Neural cell (in vitro differentiated cells): Measurements from ENCODE around the gene RAB27B. TPM values are rescaled to one million over a fixed set of nuclear protein-coding genes. Genes with fewer than 3 reads are reported as not detected.

Experiments
- H2AFZ ChIP-seq: fragments of 200-600, 300-800 bp; sonication (generic), shearing (Covaris generic); 2 replicates; pipeline ENCODE4 v1.6.0; 2014; ENCODE audit warnings: low read depth, mild to moderate bottlenecking, antibody characterized with exemption, low read length, moderate library complexity
- H3F3A ChIP-seq: fragments of 200-600 bp; shearing (Covaris generic); 2 replicates; pipeline ENCODE4 v1.6.1; 2016; ENCODE audit warnings: mild to moderate bottlenecking, moderate library complexity, mixed read lengths, antibody characterized with exemption, low read length; ENCODE audit not compliant: insufficient read depth, poor library complexity, severe bottlenecking
- H3K27ac ChIP-seq: fragments of 200-600, 300-800 bp; sonication (generic), shearing (Covaris generic); 2 replicates; pipeline ENCODE4 v1.5.1; 2014; ENCODE audit warnings: mild to moderate bottlenecking, low read length, moderate library complexity
- H3K27me3 ChIP-seq: fragments of 300-800, 200-600 bp; sonication (generic), shearing (Covaris generic); 2 replicates; pipeline ENCODE4 v1.6.0; 2014; ENCODE audit warnings: mild to moderate bottlenecking, low read depth, low read length, moderate library complexity; ENCODE audit not compliant: insufficient read depth
- H3K36me3 ChIP-seq: fragments of 300-800, 200-600 bp; sonication (generic), shearing (Covaris generic); 2 replicates; pipeline ENCODE4 v1.5.1; 2014; ENCODE audit warnings: mild to moderate bottlenecking, antibody characterized with exemption, low read length, moderate library complexity; ENCODE audit not compliant: insufficient read depth
- H3K4me2 ChIP-seq: fragments of 300-800, 200-600 bp; sonication (generic), shearing (Covaris generic); 2 replicates; pipeline ENCODE4 v1.6.0; 2014; ENCODE audit warnings: mild to moderate bottlenecking, low read length
- H3K4me3 ChIP-seq: fragments of 300-800, 200-600 bp; sonication (generic), shearing (Covaris generic); 2 replicates; pipeline ENCODE4 v1.5.1; 2014; ENCODE audit warnings: mild to moderate bottlenecking, low read length, moderate library complexity
- H3K79me2 ChIP-seq: fragments of 200-600 bp; shearing (Covaris generic); replicated peaks from 2 replicates; pipeline ENCODE4 v1.6.0; 2014; ENCODE audit warnings: mild to moderate bottlenecking, low read length, moderate library complexity; ENCODE audit not compliant: insufficient read depth
- H3K9ac ChIP-seq: fragments of 300-800, 200-600 bp; sonication (generic), shearing (Covaris generic); 2 replicates; pipeline ENCODE4 v1.6.1; 2016; ENCODE audit warnings: mild to moderate bottlenecking, low read length, mixed read lengths
- H3K9me2 ChIP-seq: fragments of 200-600 bp; shearing (Covaris generic); 2 replicates; pipeline ENCODE4 v1.6.1; 2016; ENCODE audit warnings: mild to moderate bottlenecking, low read length, mixed read lengths; ENCODE audit not compliant: insufficient read depth
- H3K9me3 ChIP-seq: fragments of 200-600, 300-800 bp; sonication (generic), shearing (Covaris generic); 2 replicates; pipeline ENCODE4 v1.6.1; 2016; ENCODE audit warnings: mild to moderate bottlenecking, mixed run types, low read length, moderate library complexity, mixed read lengths
- H4K20me1 ChIP-seq: fragments of 200-600 bp; shearing (Covaris generic); 2 replicates; pipeline ENCODE4 v1.6.1; 2016; ENCODE audit warnings: mild to moderate bottlenecking, mixed run types; ENCODE audit not compliant: insufficient read depth
- EP300 ChIP-seq: fragments of 450-650 bp; conservative IDR thresholded peaks from 2 replicates; pipeline ENCODE4 v1.6.1; 2014; ENCODE audit warnings: antibody characterized with exemption, mild to moderate bottlenecking, moderate library complexity; ENCODE audit not compliant: poor library complexity, severe bottlenecking
- EZH2 ChIP-seq: fragments of 200-600, 300-800 bp; shearing (Covaris generic), sonication (generic); IDR thresholded peaks from 2 replicates; pipeline ENCODE4 v1.6.1; 2014; ENCODE audit warnings: antibody characterized with exemption, low read length, borderline replicate concordance, mild to moderate bottlenecking; ENCODE audit not compliant: insufficient read depth, poor library complexity, severe bottlenecking
- MXI1 ChIP-seq: fragments of 450-650 bp; conservative IDR thresholded peaks from 2 replicates; pipeline ENCODE4 v1.6.1; 2014; ENCODE audit warnings: antibody characterized with exemption, mild to moderate bottlenecking; ENCODE audit not compliant: poor library complexity, severe bottlenecking
- POLR2AphosphoS5 ChIP-seq: IDR thresholded peaks from 2 replicates; pipeline ENCODE4 v1.6.1; 2012
- RAD21 ChIP-seq: fragments of 450-650 bp; conservative IDR thresholded peaks from 2 replicates; pipeline ENCODE4 v1.6.1; 2014; ENCODE audit warnings: antibody characterized with exemption, mild to moderate bottlenecking, moderate library complexity
- SMC3 ChIP-seq: fragments of 450-650 bp; conservative IDR thresholded peaks from 2 replicates; pipeline ENCODE4 v1.6.1; 2014; ENCODE audit warnings: antibody characterized with exemption, mild to moderate bottlenecking, moderate library complexity; ENCODE audit not compliant: poor library complexity
- TAF1 ChIP-seq: IDR thresholded peaks from 2 replicates; pipeline ENCODE4 v1.6.1; 2012; ENCODE audit warnings: low read depth
- polyA plus RNA-seq: library from polyadenylated mRNA; depleted of rRNA; stranded (reverse); fragments of >200 nt; gene quantifications from 2 replicates; pipeline ENCODE4 v1.2.3, GENCODE V29; 2014
- TF ChIP-seq, protein P1 (sequence below): fragments of 450-650 bp; IDR thresholded peaks from 2 replicates; pipeline ENCODE4 v1.5.1; 2014; ENCODE audit warnings: antibody characterized with exemption, mild to moderate bottlenecking, moderate library complexity; ENCODE audit not compliant: poor library complexity, severe bottlenecking
- TF ChIP-seq, protein P2 (sequence below): IDR thresholded peaks from 2 replicates; pipeline ENCODE4 v1.6.1; 2012; ENCODE audit warnings: borderline replicate concordance

Gene RAB27B
- polyA plus RNA-seq, 1 donor from 2014 or later, result 37.3 TPM

DNA sequence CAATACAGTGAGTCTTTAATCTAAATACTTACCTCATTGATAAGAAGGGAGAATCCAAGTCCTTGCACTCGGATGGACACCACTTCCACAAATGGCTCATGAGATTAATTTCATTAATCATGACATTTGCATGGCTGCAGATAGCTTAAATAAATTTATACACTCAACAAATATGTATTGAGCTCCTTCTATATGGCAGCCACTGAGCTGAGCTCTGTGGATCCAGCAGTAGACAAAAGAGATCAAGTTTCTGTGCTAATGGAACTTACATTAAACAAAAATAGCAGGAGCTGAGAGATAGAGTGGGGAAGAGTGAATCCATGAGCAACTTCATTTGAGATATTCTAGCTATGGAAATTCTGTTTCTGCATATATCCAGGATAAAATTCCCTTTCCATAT, 44.4 kb downstream of the RAB27B start:
- TF ChIP-seq EP300 (no peak), TAF1 (no peak), EZH2 (no peak), RAD21 (no peak), POLR2AphosphoS5 (no peak), SMC3 (no peak)
- TF ChIP-seq, protein P1, sequence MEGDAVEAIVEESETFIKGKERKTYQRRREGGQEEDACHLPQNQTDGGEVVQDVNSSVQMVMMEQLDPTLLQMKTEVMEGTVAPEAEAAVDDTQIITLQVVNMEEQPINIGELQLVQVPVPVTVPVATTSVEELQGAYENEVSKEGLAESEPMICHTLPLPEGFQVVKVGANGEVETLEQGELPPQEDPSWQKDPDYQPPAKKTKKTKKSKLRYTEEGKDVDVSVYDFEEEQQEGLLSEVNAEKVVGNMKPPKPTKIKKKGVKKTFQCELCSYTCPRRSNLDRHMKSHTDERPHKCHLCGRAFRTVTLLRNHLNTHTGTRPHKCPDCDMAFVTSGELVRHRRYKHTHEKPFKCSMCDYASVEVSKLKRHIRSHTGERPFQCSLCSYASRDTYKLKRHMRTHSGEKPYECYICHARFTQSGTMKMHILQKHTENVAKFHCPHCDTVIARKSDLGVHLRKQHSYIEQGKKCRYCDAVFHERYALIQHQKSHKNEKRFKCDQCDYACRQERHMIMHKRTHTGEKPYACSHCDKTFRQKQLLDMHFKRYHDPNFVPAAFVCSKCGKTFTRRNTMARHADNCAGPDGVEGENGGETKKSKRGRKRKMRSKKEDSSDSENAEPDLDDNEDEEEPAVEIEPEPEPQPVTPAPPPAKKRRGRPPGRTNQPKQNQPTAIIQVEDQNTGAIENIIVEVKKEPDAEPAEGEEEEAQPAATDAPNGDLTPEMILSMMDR, result no peak
- TF ChIP-seq, protein P2, sequence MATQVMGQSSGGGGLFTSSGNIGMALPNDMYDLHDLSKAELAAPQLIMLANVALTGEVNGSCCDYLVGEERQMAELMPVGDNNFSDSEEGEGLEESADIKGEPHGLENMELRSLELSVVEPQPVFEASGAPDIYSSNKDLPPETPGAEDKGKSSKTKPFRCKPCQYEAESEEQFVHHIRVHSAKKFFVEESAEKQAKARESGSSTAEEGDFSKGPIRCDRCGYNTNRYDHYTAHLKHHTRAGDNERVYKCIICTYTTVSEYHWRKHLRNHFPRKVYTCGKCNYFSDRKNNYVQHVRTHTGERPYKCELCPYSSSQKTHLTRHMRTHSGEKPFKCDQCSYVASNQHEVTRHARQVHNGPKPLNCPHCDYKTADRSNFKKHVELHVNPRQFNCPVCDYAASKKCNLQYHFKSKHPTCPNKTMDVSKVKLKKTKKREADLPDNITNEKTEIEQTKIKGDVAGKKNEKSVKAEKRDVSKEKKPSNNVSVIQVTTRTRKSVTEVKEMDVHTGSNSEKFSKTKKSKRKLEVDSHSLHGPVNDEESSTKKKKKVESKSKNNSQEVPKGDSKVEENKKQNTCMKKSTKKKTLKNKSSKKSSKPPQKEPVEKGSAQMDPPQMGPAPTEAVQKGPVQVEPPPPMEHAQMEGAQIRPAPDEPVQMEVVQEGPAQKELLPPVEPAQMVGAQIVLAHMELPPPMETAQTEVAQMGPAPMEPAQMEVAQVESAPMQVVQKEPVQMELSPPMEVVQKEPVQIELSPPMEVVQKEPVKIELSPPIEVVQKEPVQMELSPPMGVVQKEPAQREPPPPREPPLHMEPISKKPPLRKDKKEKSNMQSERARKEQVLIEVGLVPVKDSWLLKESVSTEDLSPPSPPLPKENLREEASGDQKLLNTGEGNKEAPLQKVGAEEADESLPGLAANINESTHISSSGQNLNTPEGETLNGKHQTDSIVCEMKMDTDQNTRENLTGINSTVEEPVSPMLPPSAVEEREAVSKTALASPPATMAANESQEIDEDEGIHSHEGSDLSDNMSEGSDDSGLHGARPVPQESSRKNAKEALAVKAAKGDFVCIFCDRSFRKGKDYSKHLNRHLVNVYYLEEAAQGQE, result no peak
- no peaks in the 10 kb centered on the region for H4K20me1 ChIP-seq
- no peak overlapping the region for H2AFZ ChIP-seq
- H3K9me2 ChIP-seq, result no peaks in the 10 kb centered on the region
- no peaks in the 10 kb centered on the region for H3F3A ChIP-seq
- H3K4me3 ChIP-seq, result no peak overlapping the region
- H3K27ac ChIP-seq, result no peak overlapping the region
- H3K9me3 ChIP-seq, result no peaks in the 10 kb centered on the region
- no peak overlapping the region for H3K4me2 ChIP-seq
- no peaks in the 10 kb centered on the region for H3K79me2 ChIP-seq
- H3K36me3 ChIP-seq, result no peaks in the 10 kb centered on the region
- no peaks in the 10 kb centered on the region for H3K27me3 ChIP-seq
- H3K9ac ChIP-seq, result no peak overlapping the region

DNA sequence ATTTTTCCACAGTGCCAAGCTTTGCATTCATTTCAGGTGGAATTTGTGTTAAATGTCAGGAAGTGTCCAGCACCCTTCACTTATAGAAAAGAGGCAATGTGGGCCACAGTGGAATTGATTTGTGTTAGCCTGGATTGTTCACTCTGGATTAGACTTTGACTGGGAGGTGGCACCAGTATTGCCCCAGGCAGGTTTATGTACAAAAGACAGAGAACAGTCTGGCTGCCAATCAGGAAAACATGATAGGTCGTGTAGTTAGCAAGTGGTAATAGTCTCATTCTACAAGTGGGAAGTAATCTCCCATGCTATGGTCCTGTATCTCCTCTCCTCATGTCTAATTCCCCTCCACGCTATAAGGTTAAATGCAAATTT, 45.6 kb downstream of the RAB27B start:
- H2AFZ ChIP-seq, result no peak overlapping the region

More for the DNA sequence above, 45.6 kb downstream of the RAB27B start:
- Histone ChIP-seq H3K4me2 (no peak overlapping the region), H3K36me3 (no peaks in the 10 kb centered on the region), H4K20me1 (no peaks in the 10 kb centered on the region), H3K9ac (no peak overlapping the region), H3F3A (no peaks in the 10 kb centered on the region), H3K27ac (no peak overlapping the region), H3K9me3 (no peaks in the 10 kb centered on the region), H3K27me3 (no peaks in the 10 kb centered on the region), H3K79me2 (no peaks in the 10 kb centered on the region), H3K4me3 (no peak overlapping the region), H3K9me2 (no peaks in the 10 kb centered on the region)
- TF ChIP-seq RAD21 (no peak), EZH2 (no peak), TAF1 (no peak), POLR2AphosphoS5 (no peak), MXI1 (no peak), EP300 (no peak), SMC3 (no peak)
- TF ChIP-seq, protein P1, result no peak
- TF ChIP-seq, protein P2, result no peak
